Hindlimb muscle (tissue), 1 donor: Measurements from ENCODE around the gene ANKRD18A. TPM values are rescaled to one million over a fixed set of nuclear protein-coding genes. Genes with fewer than 3 reads are reported as not detected.

Experiments
- DNase-seq: peaks from one replicate; pipeline ENCODE4 v3.0.0-alpha.2; 2013
- polyA plus RNA-seq: library from polyadenylated mRNA; unstranded; fragments of 120-200 nt; gene quantifications from one replicate; pipeline ENCODE4 v1.2.1, GENCODE V29; 2013; ENCODE audit not compliant: insufficient read length

ANKRD18A gene
- polyA plus RNA-seq, 1 donor: not detected

DNA sequence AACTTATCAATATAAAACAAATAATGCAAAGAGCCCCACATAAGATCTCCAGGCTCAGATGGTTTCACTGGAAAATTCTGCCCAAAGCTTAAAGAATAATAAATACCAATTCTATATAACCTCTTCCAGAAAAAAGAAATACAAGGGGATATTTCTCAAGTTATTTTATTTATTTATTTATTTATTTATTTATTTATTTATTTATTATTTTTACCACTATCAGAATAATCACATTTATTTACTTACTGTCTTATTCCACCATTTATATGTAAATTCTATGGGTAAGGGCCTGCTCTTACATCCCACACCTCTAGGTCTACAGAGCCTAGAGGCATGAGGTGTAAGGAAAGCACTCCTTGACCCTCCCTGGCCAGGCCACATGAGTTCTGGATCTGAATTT, 91.1 kb downstream of the ANKRD18A start:
- no peak for DNase-seq

DNA sequence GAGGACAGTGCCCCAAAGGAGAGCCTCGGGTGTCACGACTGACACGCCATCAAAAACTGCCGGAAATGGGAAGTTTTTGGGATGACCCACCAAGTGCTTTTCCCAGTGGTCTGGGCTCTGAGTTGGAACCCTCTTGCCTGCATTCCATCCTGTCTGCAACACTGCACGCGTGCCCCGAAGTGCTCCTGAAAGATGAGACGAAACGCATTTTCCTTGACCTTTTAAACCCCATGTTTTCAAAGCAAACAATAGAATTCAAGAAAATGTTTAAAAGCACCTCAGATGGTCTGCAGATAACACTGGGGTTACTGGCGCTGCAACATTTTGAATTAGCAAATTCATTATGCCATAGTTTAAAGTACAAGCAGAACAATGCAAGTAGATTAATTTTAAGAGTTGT, 92.9 kb downstream of the ANKRD18A start:
- no peak for DNase-seq

DNA sequence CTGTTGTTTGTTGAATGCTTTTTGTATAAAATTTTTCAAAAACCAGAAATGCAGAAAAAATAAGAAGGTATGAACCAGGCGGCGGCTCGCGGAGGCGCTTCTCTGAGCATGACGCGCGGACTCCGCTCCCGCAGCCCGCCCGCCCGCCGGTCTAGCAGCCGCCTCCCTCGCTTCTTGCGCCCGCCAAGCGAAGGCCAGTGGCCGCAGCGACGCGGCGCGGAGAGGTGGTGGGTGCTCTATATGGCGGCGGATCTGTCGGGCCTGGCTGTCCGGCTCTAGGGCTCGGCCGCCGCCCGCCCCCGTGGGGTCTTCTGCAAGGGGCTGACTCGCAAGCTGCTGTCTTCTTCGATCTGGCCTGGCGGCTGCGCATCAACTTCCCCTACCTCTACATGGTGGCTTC, 93.8 kb downstream of the ANKRD18A start:
- no peak for DNase-seq

DNA sequence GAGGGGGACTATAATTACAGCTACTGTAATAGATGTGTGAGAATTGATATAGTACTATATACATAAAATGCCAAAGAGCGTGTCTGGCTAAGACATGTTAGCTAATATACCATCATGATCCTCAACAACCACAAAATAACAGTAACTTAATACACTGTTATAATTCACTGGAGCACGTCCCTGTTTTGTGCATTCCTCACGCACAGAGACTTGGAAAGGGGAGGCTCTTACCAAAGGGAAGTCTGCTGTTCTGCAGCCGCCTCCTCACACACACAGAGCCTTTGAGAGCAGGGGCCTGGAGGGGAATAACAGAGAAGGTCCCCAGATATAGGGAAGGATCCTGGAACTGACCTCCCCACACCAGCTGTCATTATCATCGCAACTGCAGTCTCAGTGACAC, 97.3 kb downstream of the ANKRD18A start:
- no peak for DNase-seq

DNA sequence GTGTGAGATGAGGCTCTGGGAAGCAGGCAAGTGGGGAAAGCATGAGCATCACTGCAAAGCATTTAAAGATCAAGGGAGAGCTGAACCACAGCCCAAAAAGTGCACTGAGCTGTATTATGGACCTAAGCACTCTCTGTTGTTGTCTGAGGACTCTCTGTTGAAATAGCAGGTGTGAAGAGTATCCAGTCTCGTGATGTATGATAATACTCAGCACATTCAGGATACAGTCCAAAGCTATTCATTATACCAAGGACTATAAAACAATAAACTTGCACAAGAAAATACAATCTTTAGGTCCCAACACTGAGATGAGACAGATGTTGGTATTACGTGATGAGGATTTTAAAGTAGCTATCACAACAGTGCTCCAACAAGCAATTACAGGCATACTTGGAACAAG, 98.6 kb downstream of the ANKRD18A start:
- DNase-seq: no peak

Other genes with a start within 250 kb of the ANKRD18A start
- 21.7 TPM for gene ALDH1B1, start 227.9 kb downstream of the ANKRD18A start, polyA plus RNA-seq
- 0.72 TPM for gene IGFBPL1, start 196.1 kb downstream of the ANKRD18A start, polyA plus RNA-seq
- gene FAM240B, start 99.5 kb upstream of the ANKRD18A start, polyA plus RNA-seq: not detected